HEK293T (cell line): ENCODE measurements around the gene SPIRE1.
"Not testable (repeated sequence)": the region's sequence is repeated elsewhere in the genome, so short reads cannot be mapped to it uniquely, and the experiment has no call there.

Experiments
- CTCF ChIA-PET: fragments of 350-600 bp; formaldehyde crosslinking; extraction: SDS; loops from one replicate; lab custom pipeline; 2021; ENCODE audit warnings: antibody characterized with exemption, inconsistent platforms; lab: Yijun Ruan, JAX
- POLR2A ChIA-PET: fragments of 350-600 bp; formaldehyde crosslinking; extraction: SDS; loops from one replicate; lab custom pipeline; 2020; ENCODE audit warnings: antibody characterized with exemption, inconsistent platforms; lab: Yijun Ruan, JAX
- DNase-seq: peaks from one replicate; pipeline ENCODE4 v3.0.0; 2012; ENCODE audit warnings: mixed read lengths; ENCODE audit errors: extremely low spot score
- ARNT ChIP-seq: fragments of 450-650 bp; IDR thresholded peaks from 2 replicates; pipeline ENCODE4 v1.6.1; 2017; ENCODE audit warnings: mild to moderate bottlenecking
- BHLHE40 ChIP-seq: fragments of 450-650 bp; IDR thresholded peaks from 2 replicates; pipeline ENCODE4 v1.6.1; 2016; ENCODE audit warnings: mild to moderate bottlenecking, moderate library complexity, borderline replicate concordance
- CTBP1 ChIP-seq: fragments of 450-650 bp; IDR thresholded peaks from 2 replicates; pipeline ENCODE4 v1.6.1; 2016; ENCODE audit warnings: borderline replicate concordance
- ELF4 ChIP-seq: fragments of 450-650 bp; IDR thresholded peaks from 2 replicates; pipeline ENCODE4 v1.6.1; 2017; ENCODE audit warnings: antibody characterized with exemption
- FOXA1 ChIP-seq: fragments of 450-650 bp; IDR thresholded peaks from 2 replicates; pipeline ENCODE4 v1.6.1; 2016; ENCODE audit warnings: mild to moderate bottlenecking
- FOXK2 ChIP-seq: fragments of 450-650 bp; IDR thresholded peaks from 2 replicates; pipeline ENCODE4 v1.6.1; 2016; ENCODE audit warnings: mild to moderate bottlenecking
- FOXM1 ChIP-seq: fragments of 450-650 bp; IDR thresholded peaks from 2 replicates; pipeline ENCODE4 v1.6.1; 2017; ENCODE audit warnings: mild to moderate bottlenecking, borderline replicate concordance
- HDGF ChIP-seq: fragments of 450-650 bp; IDR thresholded peaks from 2 replicates; pipeline ENCODE4 v1.6.1; 2017; ENCODE audit warnings: antibody characterized with exemption, borderline replicate concordance
- L3MBTL2 ChIP-seq: fragments of 450-650 bp; conservative IDR thresholded peaks from 2 replicates; pipeline ENCODE4 v1.6.1; 2016; ENCODE audit warnings: mild to moderate bottlenecking
- LEF1 ChIP-seq: fragments of 450-650 bp; IDR thresholded peaks from 2 replicates; pipeline ENCODE4 v1.6.1; 2017; ENCODE audit warnings: mild to moderate bottlenecking, borderline replicate concordance
- NFRKB ChIP-seq: fragments of 450-650 bp; IDR thresholded peaks from 2 replicates; pipeline ENCODE4 v1.6.1; 2016; ENCODE audit warnings: mild to moderate bottlenecking, moderate library complexity
- PKNOX1 ChIP-seq: fragments of 450-650 bp; IDR thresholded peaks from 2 replicates; pipeline ENCODE4 v1.6.1; 2016
- SP1 ChIP-seq: fragments of 450-650 bp; IDR thresholded peaks from 2 replicates; pipeline ENCODE4 v1.6.1; 2017
- SUZ12 ChIP-seq: fragments of 450-650 bp; IDR thresholded peaks from 2 replicates; pipeline ENCODE4 v1.6.1; 2016; ENCODE audit warnings: mild to moderate bottlenecking
- TARDBP ChIP-seq: fragments of 450-650 bp; IDR thresholded peaks from 2 replicates; pipeline ENCODE4 v1.6.1; 2016
- ZNF384 ChIP-seq: fragments of 450-650 bp; IDR thresholded peaks from 2 replicates; pipeline ENCODE4 v1.6.1; 2016

Gene SPIRE1

GRCh38 chr18:12651651-12652050 is 6.3 kb downstream of the SPIRE1 start:
- POLR2A ChIA-PET = no interaction called here
- TF ChIP-seq ELF4 = no peak
- TF ChIP-seq FOXM1 = no peak
- TF ChIP-seq CTBP1 = no peak
- TF ChIP-seq ARNT = no peak
- no peak for DNase-seq
- CTCF ChIA-PET = no interaction called here

GRCh38 chr18:12647773-12648172 is 10.1 kb downstream of the SPIRE1 start:
- POLR2A ChIA-PET = no interaction called here
- no peak for DNase-seq
- TF ChIP-seq FOXM1 (no peak), FOXA1 (no peak), PKNOX1 (no peak), ARNT (no peak), LEF1 (no peak), NFRKB (no peak), SP1 (no peak), FOXK2 (no peak), L3MBTL2 (no peak), ELF4 (no peak), TARDBP (no peak), CTBP1 (no peak), SUZ12 (no peak), BHLHE40 (no peak), HDGF (no peak), ZNF384 (no peak)
- CTCF ChIA-PET = no interaction called here

- no peak for DNase-seq
These were observed 12.1 kb downstream of the SPIRE1 start for GRCh38 chr18:12645751-12646203.

GRCh38 chr18:12645254-12645653 is 12.7 kb downstream of the SPIRE1 start:
- no peak for DNase-seq
- ChIA-PET POLR2A (no interaction called here), CTCF (no interaction called here)
- TF ChIP-seq BHLHE40 (no peak), LEF1 (no peak), TARDBP (no peak), SUZ12 (no peak), ARNT (no peak), FOXA1 (no peak), PKNOX1 (no peak), ELF4 (no peak), FOXM1 (no peak), SP1 (no peak), FOXK2 (no peak), ZNF384 (no peak), NFRKB (no peak), HDGF (no peak), CTBP1 (no peak), L3MBTL2 (no peak)

More at GRCh38 chr18:12645751-12646203, 12.1 kb downstream of the SPIRE1 start:
- TF ChIP-seq L3MBTL2 = no peak
- TF ChIP-seq HDGF = no peak
- TF ChIP-seq TARDBP = no peak
- no peak for TF ChIP-seq SUZ12
- ChIA-PET POLR2A (no interaction called here), CTCF (no interaction called here)

- DNase-seq, CTCF ChIA-PET, POLR2A ChIA-PET: not testable (repeated sequence)
These were observed 14.2 kb downstream of the SPIRE1 start for GRCh38 chr18:12643756-12644155.

- ChIA-PET POLR2A (no interaction called here), CTCF (interaction anchor here (0.6 to 1.4 kb wide), 2 partner anchors 12 to 420 kb away, joined by 4 to 5 read pairs; no protein-coding TSS in a partner anchor)
- TF ChIP-seq FOXM1 (no peak), SP1 (no peak), FOXK2 (no peak), FOXA1 (no peak), PKNOX1 (no peak), CTBP1 (no peak), ELF4 (no peak)
- DNase-seq = no peak
These were observed 17.1 kb downstream of the SPIRE1 start for GRCh38 chr18:12640881-12641200.
